ENCODE measurements around the gene JAK2. TPM values are rescaled to one million over a fixed set of nuclear protein-coding genes. Genes with fewer than 3 reads are reported as not detected.
A peak's percentile ranks its signal among the peaks of the same experiment; 100 is the strongest.
"Not testable (repeated sequence)": the region's sequence is repeated elsewhere in the genome, so short reads cannot be mapped to it uniquely, and the experiment has no call there.

JAK2 gene
- total and polyA plus RNA-seq, 2 donors = 13.7 to 52.1 TPM

DNA sequence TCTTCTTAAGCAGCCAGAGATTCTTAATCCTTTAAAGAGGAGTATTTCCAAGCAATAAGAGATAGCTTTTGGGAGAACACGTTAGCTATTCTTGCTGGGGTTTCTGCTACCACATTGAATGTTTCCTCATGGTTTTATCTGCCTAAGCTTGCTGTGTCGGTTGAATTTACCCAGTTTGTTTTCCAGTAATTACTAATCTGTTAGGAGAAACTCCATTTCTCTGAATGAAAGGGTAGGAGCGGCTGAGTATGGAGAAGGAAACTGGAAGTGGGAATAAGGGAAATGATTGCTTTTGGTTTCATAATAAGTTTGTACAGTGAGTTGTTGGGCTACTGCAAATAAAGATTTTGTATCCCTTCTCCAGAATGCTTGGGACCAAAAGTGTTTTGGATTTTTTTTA is 1.2 kb downstream of the JAK2 start:
- Histone ChIP-seq H3K36me3 (ENCODE audit: insufficient read depth) (no peaks in the 10 kb centered on the region), H3K4me1 (ENCODE audit: insufficient read depth) (peaks cover 2% of the 10 kb centered on the region), H3K27ac (ENCODE audit: low read depth) (no peak overlapping the region), H3K4me3 (ENCODE audit: low read depth, low read length) (peak overlapping the region; percentile 91)
- WGBS = 4% methylated on average over 3 of the region's 3 CpGs
- DNase-seq (ENCODE audit: extremely low spot score) = no peak

DNA sequence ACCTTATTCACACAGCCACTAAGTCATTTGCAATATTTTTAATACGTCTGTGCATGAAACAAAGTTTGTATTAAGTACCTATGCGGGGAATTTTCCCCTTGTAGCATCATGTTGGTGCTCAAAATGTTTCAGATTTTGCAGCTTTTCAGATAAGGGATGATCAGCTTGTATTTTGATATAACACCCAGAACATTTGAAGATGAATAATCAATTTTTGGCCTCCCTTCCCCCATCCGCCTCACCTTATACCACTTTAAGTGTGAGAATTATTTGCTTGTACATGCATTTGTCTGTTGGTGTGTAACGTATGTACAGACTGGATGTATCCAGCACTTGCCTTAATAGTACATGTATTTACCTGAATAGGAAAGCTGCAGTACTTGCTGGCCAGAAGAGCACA is 1.7 kb downstream of the JAK2 start:
- Histone ChIP-seq H3K36me3 (ENCODE audit: insufficient read depth) (no peaks in the 10 kb centered on the region), H3K27ac (ENCODE audit: low read depth) (no peak overlapping the region), H3K4me3 (ENCODE audit: low read depth, low read length) (peak overlapping the region; percentile 91), H3K4me1 (ENCODE audit: insufficient read depth) (peaks cover 2% of the 10 kb centered on the region)
- WGBS = 77% methylated on average over 4 of the region's 4 CpGs
- DNase-seq (ENCODE audit: extremely low spot score) = no peak

DNA sequence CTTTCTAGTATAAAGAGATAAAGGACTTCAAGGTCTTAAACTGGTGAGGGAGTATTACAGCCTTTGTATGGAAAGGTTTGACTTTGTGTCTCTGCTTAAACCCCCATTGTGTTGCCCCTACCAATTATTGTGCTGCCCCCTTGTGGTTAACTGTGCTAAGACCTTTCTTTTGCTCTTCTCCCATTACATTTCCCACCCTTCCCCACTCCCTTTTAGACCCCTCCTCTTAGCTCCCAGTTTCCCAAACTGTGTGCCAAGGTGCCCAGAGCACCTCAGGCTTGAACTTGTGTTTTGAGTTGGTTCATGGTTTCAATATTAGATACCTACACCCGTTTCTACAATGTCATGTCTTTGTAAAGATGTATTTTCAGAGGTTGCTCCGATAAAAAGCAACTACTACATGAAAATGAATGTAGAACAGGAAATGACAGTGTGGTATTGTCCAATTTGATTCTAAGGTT is 2.9 kb downstream of the JAK2 start:
- H3K4me1 ChIP-seq (ENCODE audit: insufficient read depth) = peaks cover 2% of the 10 kb centered on the region
- H3K36me3 ChIP-seq (ENCODE audit: insufficient read depth) = no peaks in the 10 kb centered on the region
- peak overlapping the region; percentile 7 for H3K4me3 ChIP-seq (ENCODE audit: low read depth, low read length)
- H3K27ac ChIP-seq (ENCODE audit: low read depth) = no peak overlapping the region
- no peak for DNase-seq (ENCODE audit: extremely low spot score)
- WGBS = 15% methylated on average over 2 of the region's 2 CpGs

DNA sequence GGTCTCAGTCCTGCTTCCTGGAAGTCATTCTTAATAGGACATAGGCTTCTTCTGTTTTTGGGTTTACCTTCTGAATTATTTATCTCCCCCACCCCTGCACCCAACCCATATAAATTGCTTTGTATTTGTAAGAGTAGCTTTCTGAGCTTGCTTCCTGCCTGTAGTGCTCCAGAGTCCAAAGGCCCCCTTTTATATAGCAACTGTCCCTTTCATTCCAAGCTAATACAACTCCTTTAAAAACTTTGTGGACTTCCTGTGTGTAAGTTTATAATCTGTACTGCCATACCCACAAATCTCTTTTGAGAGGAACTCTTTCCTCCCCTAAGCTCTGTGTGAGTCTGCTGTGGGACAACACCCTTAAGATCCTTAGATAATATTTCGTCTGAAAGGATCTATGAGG is 7.8 kb downstream of the JAK2 start:
- H3K4me1 ChIP-seq (ENCODE audit: insufficient read depth) = no peaks in the 10 kb centered on the region
- no peak overlapping the region for H3K4me3 ChIP-seq (ENCODE audit: low read depth, low read length)
- no peak for DNase-seq (ENCODE audit: extremely low spot score)
- no peak overlapping the region for H3K27ac ChIP-seq (ENCODE audit: low read depth)
- 69% methylated on average over 1 of the region's 1 CpG for WGBS
- no peaks in the 10 kb centered on the region for H3K36me3 ChIP-seq (ENCODE audit: insufficient read depth)

DNA sequence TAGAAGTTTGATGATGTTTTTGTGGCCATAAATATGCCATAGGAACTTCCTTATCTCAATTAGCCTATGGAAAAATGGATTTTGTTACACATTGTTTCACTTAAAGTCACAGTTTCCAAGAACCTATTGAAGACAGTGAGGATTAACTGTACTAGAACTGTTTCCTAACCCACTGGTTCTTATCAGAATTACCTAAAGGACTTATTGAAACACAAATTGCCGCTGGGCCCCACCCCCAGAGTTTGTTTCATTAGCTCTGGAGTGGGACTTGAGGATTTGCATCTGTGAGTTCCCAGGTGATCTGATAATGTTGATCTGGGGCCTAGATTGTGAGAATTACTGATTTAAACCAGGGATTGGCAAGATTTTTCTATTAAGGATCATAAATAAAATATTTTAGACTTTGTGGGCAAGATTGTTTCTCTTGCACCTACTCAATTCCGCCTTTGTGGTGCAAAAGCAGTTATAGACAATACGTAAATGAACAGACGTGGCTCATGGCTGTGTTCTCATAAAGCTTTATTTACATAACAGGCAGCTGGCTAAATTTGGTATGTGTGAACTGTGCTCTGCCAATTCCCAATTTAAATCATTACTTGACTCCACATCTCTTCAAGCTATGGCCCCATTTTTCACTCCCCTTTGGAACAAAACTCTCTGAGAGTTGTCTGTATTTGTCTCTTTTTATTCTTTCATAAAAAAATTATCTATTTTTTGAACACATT is 9.3 kb downstream of the JAK2 start:
- Histone ChIP-seq H3K36me3 (ENCODE audit: insufficient read depth) (no peaks in the 10 kb centered on the region), H3K4me1 (ENCODE audit: insufficient read depth) (no peaks in the 10 kb centered on the region), H3K27ac (ENCODE audit: low read depth) (no peak overlapping the region), H3K4me3 (ENCODE audit: low read depth, low read length) (no peak overlapping the region)
- DNase-seq (ENCODE audit: extremely low spot score) = no peak
- WGBS = 64% methylated on average over 4 of the region's 4 CpGs

DNA sequence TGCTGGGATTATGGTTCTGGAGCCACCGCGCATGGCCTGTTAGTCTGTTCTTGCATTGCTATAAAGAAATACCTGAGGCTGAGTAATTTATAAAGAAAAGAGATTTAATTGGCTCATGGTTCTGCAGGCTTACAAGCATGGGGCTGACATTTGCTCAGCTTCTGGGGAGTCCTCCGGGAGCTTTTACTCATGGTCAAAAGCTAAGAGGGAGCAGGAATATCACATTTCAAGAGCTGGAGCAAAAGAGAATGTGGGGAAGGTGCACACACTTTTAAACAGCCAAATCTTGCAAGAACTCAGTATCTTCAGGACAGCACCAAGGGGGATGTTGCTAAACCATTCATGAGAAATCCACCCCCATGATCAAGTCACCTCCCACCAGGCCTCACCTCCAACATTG is 12.1 kb downstream of the JAK2 start:
- Histone ChIP-seq H3K36me3 (ENCODE audit: insufficient read depth) (no peaks in the 10 kb centered on the region), H3K4me3 (ENCODE audit: low read depth, low read length) (no peak overlapping the region), H3K27ac (ENCODE audit: low read depth) (no peak overlapping the region), H3K4me1 (ENCODE audit: insufficient read depth) (no peaks in the 10 kb centered on the region)
- 93% methylated on average over 3 of the region's 3 CpGs for WGBS
- no peak for DNase-seq (ENCODE audit: extremely low spot score)

DNA sequence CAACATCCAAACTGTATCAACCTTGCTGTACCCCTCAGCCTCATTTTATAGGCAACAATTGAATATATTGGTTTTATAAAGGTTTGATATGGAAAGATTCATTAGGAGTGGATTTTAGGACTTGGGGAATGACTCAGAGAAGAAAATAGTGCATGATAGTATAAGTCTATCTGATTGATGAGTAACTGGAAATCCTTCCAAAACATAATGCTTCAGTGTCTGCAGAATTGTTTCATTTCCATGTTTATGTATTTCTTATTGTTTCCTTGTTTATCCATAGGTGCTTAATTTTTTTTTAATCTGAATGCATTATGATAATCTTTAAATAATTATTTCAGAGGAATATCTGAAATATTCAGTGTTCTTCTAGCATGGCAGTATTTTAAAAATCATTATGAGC is 12.6 kb downstream of the JAK2 start:
- no peaks in the 10 kb centered on the region for H3K36me3 ChIP-seq (ENCODE audit: insufficient read depth)
- no peak overlapping the region for H3K27ac ChIP-seq (ENCODE audit: low read depth)
- no peak for DNase-seq (ENCODE audit: extremely low spot score)
- no peak overlapping the region for H3K4me3 ChIP-seq (ENCODE audit: low read depth, low read length)
- H3K4me1 ChIP-seq (ENCODE audit: insufficient read depth) = no peaks in the 10 kb centered on the region

DNA sequence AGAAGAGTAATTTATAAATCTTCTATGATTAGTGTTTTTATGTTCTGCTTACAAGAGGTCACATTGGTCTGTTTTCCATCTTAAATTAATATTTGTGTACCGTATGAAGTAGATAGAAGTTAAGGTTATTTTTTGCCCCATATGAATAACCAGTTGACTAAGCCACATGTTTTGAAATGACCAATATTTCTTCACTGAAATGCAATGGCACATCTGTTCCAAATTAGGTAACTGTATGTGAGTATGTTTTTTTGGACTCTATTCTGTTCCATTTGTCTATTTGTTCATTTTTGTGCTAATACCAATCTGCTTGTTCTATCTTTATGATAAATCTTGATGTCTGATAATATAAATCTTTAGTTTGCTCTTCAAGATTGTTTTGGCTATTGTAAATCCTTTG is 17.7 kb downstream of the JAK2 start:
- H3K4me1 ChIP-seq (ENCODE audit: insufficient read depth) = no peaks in the 10 kb centered on the region
- no peak overlapping the region for H3K27ac ChIP-seq (ENCODE audit: low read depth)
- DNase-seq (ENCODE audit: extremely low spot score) = no peak
- no peaks in the 10 kb centered on the region for H3K36me3 ChIP-seq (ENCODE audit: insufficient read depth)
- H3K4me3 ChIP-seq (ENCODE audit: low read depth, low read length) = no peak overlapping the region
- WGBS = 96% methylated on average over 1 of the region's 1 CpG

DNA sequence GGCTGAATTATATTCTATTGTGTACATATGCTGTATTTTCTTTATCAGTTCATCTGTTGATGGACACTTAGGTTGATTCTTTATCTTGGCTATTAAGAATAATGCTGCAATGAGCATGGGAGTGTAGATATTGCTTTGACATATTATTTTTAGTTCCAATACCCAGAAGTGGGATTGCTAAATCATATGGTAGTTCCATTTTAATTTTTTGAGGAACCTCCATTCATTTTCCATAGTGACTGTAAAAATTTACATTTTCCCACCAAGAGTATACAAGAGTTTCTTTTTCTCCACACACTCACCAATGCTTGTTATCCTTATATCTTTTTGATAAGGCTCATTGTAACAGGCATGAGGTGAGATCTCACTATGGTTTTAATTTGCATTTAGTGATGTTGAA is 19.4 kb downstream of the JAK2 start:
- H3K4me3 ChIP-seq (ENCODE audit: low read depth, low read length) = no peak overlapping the region
- no peaks in the 10 kb centered on the region for H3K4me1 ChIP-seq (ENCODE audit: insufficient read depth)
- H3K36me3 ChIP-seq (ENCODE audit: insufficient read depth) = no peaks in the 10 kb centered on the region
- DNase-seq (ENCODE audit: extremely low spot score) = no peak
- H3K27ac ChIP-seq (ENCODE audit: low read depth) = no peak overlapping the region

DNA sequence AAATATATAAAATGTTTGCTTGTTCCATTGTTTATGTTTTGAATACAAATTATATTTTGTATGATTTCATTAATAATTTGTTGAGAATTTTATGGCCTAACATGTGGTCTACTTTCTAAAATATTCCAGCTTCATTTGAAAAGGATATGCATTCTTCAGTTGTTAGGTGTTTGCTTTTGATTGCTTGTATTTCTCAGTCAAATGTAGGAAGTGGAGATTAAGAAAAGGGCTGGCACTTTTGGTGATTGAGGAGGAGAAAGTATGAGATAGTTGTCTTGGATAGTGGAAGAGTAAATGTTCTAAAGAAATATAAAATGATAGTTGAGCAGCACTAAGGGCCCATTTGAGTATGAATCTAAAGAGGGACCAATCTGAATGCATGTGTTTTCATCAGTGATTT is 23.1 kb downstream of the JAK2 start:
- H3K36me3 ChIP-seq (ENCODE audit: insufficient read depth) = no peaks in the 10 kb centered on the region
- H3K4me3 ChIP-seq (ENCODE audit: low read depth, low read length) = no peak overlapping the region
- H3K27ac ChIP-seq (ENCODE audit: low read depth) = no peak overlapping the region

DNA sequence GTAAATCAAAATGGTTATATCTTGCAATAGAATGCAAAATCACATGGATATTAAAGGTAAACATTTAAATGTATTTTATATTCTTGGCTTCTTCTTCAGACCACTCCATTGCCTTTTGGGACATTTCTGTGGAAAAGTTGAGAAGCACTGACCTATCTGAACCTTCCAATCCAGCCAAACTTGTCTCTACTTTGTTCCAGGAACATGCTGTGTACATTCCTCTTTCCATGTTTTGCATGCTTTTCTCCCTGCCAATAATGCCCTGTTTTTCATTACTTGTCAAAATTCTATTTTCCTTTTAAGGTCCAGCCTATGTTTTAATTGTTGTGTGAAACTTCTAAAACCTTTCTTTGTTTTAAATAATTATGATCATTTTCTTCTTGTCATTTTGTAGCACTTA is 28.3 kb downstream of the JAK2 start:
- Histone ChIP-seq H3K4me1 (ENCODE audit: insufficient read depth) (no peaks in the 10 kb centered on the region), H3K27ac (ENCODE audit: low read depth) (no peak overlapping the region), H3K36me3 (ENCODE audit: insufficient read depth) (no peaks in the 10 kb centered on the region), H3K4me3 (ENCODE audit: low read depth, low read length) (no peak overlapping the region)
- DNase-seq (ENCODE audit: extremely low spot score) = no peak

More for the DNA sequence above, 23.1 kb downstream of the JAK2 start:
- H3K4me1 ChIP-seq (ENCODE audit: insufficient read depth) = no peaks in the 10 kb centered on the region
- no peak for DNase-seq (ENCODE audit: extremely low spot score)

DNA sequence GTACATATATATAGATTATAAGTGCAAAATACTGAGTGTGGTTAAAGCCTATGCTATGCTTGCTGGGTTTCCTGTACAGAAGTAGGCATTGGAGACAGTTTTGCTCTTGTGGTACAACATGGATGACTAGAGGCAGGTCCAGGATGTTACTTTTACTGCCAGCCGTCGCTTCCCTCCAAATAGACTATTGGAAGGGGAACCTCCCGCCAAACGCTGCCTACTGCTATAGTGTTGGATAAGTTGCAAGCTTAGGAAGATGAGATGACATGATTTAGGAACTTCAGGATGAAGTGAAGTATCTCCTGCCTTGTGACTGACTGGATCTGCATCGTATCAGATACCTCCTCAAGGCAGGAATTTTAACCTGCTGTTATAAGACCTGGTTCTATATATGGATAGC is 30.9 kb downstream of the JAK2 start:
- Histone ChIP-seq H3K27ac (ENCODE audit: low read depth) (no peak overlapping the region), H3K4me1 (ENCODE audit: insufficient read depth) (no peaks in the 10 kb centered on the region), H3K4me3 (ENCODE audit: low read depth, low read length) (no peak overlapping the region), H3K36me3 (ENCODE audit: insufficient read depth) (no peaks in the 10 kb centered on the region)
- 84% methylated on average over 5 of the region's 5 CpGs for WGBS
- DNase-seq (ENCODE audit: extremely low spot score) = no peak

DNA sequence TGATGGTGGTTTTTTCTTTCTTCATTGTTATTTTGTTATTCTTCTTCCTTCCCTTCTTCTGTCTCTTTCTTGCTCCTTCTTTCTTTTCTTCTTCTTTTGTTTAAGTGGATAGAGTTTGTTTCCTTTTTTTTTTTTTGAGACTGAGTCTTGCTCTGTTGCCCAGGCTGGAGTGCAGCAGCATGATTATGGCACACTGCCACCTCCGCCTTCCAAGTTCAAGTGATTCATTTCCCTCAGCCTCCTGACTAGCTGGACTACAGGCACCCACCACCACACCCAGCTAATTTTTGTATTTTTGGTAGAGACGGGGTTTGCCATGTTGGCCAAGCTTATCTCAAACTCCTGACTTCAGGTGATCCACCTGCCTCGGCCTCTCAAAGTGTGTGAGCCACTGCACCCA is 40.3 kb downstream of the JAK2 start:
- 97% methylated on average over 3 of the region's 3 CpGs for WGBS
- H3K4me3 ChIP-seq (ENCODE audit: low read depth, low read length) = no peak overlapping the region
- DNase-seq (ENCODE audit: extremely low spot score) = no peak
- H3K27ac ChIP-seq (ENCODE audit: low read depth) = no peak overlapping the region
- peaks cover 4% of the 10 kb centered on the region for H3K36me3 ChIP-seq (ENCODE audit: insufficient read depth)
- no peaks in the 10 kb centered on the region for H3K4me1 ChIP-seq (ENCODE audit: insufficient read depth)

DNA sequence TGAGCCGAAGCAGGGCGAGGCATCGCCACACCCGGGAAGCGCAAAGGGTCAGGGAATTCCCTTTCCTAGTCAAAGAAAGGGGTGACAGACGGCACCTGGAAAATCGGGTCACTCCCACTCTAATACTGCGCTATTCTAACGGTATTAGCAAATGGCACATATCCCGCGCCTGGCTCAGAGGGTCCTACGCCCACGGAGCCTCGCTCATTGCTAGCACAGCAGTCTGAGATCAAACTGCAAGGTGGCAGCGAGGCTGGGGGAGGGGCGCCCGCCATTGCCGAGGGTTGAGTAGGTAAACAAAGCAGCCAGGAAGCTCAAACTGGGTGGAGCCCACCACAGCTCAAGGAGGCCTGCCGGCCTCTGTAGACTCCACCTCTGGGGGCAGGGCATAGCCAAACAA is 46.9 kb downstream of the JAK2 start:
- H3K4me3 ChIP-seq (ENCODE audit: low read depth, low read length); DNase-seq (ENCODE audit: extremely low spot score); H3K36me3 ChIP-seq (ENCODE audit: insufficient read depth); H3K4me1 ChIP-seq (ENCODE audit: insufficient read depth); H3K27ac ChIP-seq (ENCODE audit: low read depth): not testable (repeated sequence)
- 96% methylated on average over 19 of the region's 19 CpGs for WGBS
